Neural progenitor cell (in vitro differentiated cells): ENCODE data around the gene SLC35B1. TPM values are rescaled to one million over a fixed set of nuclear protein-coding genes. Genes with fewer than 3 reads are reported as not detected.

Source experiments
- DNase-seq: peaks from one replicate; pipeline ENCODE4 v3.0.0-alpha.2; 2016; ENCODE audit warnings: low spot score
- H2AFZ ChIP-seq: fragments of 200-600 bp; sonication (generic); replicated peaks from 2 replicates; pipeline ENCODE4 v1.6.1; 2016; ENCODE audit warnings: antibody characterized with exemption
- H3F3A ChIP-seq: fragments of 200-600 bp; sonication (generic); 2 replicates; pipeline ENCODE4 v1.6.1; 2016; ENCODE audit warnings: antibody characterized with exemption, low read depth
- H3K27ac ChIP-seq: fragments of 200-600 bp; sonication (generic); 2 replicates; pipeline ENCODE4 v1.5.1; 2016; ENCODE audit warnings: mild to moderate bottlenecking
- H3K27me3 ChIP-seq: fragments of 200-600 bp; sonication (generic); 2 replicates; pipeline ENCODE4 v1.6.1; 2016; ENCODE audit warnings: mild to moderate bottlenecking, moderate library complexity
- H3K36me3 ChIP-seq: fragments of 200-600 bp; sonication (generic); 2 replicates; pipeline ENCODE4 v1.5.1; 2016
- H3K4me1 ChIP-seq: fragments of 200-600 bp; sonication (generic); 2 replicates; pipeline ENCODE4 v1.6.1; 2016; ENCODE audit warnings: mixed run types
- H3K4me2 ChIP-seq: fragments of 200-600 bp; sonication (generic); 2 replicates; pipeline ENCODE4 v1.6.1; 2016
- H3K4me3 ChIP-seq: fragments of 200-600 bp; sonication (generic); 2 replicates; pipeline ENCODE4 v1.5.1; 2016
- H3K79me2 ChIP-seq: fragments of 200-600 bp; sonication (generic); 2 replicates; pipeline ENCODE4 v1.6.1; 2016; ENCODE audit warnings: low read depth
- H3K9ac ChIP-seq: fragments of 200-600 bp; sonication (generic); 2 replicates; pipeline ENCODE4 v1.6.1; 2016
- H3K9me3 ChIP-seq: fragments of 200-600 bp; sonication (generic); 2 replicates; pipeline ENCODE4 v1.5.1; 2016; ENCODE audit warnings: low read depth
- H4K20me1 ChIP-seq: fragments of 200-600 bp; sonication (generic); 2 replicates; pipeline ENCODE4 v1.6.1; 2016; ENCODE audit warnings: low read depth
- H3K27ac Mint-ChIP-seq: 3 replicates; pipeline ENCODE4 v1.8.0; 2021; ENCODE audit warnings: mixed read lengths
- H3K27me3 Mint-ChIP-seq: 2 replicates; pipeline ENCODE4 v1.8.0; 2022; ENCODE audit warnings: low read depth, mild to moderate bottlenecking, inconsistent platforms, moderate library complexity, mixed read lengths; ENCODE audit not compliant: insufficient read depth
- H3K36me3 Mint-ChIP-seq: 3 replicates; pipeline ENCODE4 v1.8.0; 2021; ENCODE audit warnings: mixed read lengths
- H3K4me1 Mint-ChIP-seq: 3 replicates; pipeline ENCODE4 v1.8.0; 2021; ENCODE audit warnings: mixed read lengths
- H3K4me3 Mint-ChIP-seq: 3 replicates; pipeline ENCODE4 v1.8.0; 2021; ENCODE audit warnings: mild to moderate bottlenecking, moderate library complexity, mixed read lengths
- H3K9me3 Mint-ChIP-seq: 3 replicates; pipeline ENCODE4 v1.8.0; 2020; ENCODE audit warnings: mixed read lengths
- EZH2 ChIP-seq: fragments of 200-600 bp; sonication (generic); IDR thresholded peaks from 2 replicates; pipeline ENCODE4 v1.6.1; 2017; ENCODE audit warnings: antibody characterized with exemption, mild to moderate bottlenecking, moderate library complexity
- EZH2phosphoT487 ChIP-seq: fragments of 200-600 bp; sonication (generic); IDR thresholded peaks from 2 replicates; pipeline ENCODE4 v1.6.1; 2017; ENCODE audit warnings: antibody characterized with exemption
- total RNA-seq: library from RNA; depleted of rRNA; stranded (reverse); fragments of >200 nt; gene quantifications from 2 replicates; pipeline ENCODE4 v1.2.3, GENCODE V29; 2015; ENCODE audit warnings: low replicate concordance
- TF ChIP-seq, protein P1 (sequence below): fragments of 200-600 bp; sonication (generic); IDR thresholded peaks from 2 replicates; pipeline ENCODE4 v1.5.1; 2017; ENCODE audit warnings: antibody characterized with exemption, mild to moderate bottlenecking

SLC35B1 gene, protein sequence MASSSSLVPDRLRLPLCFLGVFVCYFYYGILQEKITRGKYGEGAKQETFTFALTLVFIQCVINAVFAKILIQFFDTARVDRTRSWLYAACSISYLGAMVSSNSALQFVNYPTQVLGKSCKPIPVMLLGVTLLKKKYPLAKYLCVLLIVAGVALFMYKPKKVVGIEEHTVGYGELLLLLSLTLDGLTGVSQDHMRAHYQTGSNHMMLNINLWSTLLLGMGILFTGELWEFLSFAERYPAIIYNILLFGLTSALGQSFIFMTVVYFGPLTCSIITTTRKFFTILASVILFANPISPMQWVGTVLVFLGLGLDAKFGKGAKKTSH
- 52.7 and 62.1 TPM in 2 replicates for total RNA-seq

DNA sequence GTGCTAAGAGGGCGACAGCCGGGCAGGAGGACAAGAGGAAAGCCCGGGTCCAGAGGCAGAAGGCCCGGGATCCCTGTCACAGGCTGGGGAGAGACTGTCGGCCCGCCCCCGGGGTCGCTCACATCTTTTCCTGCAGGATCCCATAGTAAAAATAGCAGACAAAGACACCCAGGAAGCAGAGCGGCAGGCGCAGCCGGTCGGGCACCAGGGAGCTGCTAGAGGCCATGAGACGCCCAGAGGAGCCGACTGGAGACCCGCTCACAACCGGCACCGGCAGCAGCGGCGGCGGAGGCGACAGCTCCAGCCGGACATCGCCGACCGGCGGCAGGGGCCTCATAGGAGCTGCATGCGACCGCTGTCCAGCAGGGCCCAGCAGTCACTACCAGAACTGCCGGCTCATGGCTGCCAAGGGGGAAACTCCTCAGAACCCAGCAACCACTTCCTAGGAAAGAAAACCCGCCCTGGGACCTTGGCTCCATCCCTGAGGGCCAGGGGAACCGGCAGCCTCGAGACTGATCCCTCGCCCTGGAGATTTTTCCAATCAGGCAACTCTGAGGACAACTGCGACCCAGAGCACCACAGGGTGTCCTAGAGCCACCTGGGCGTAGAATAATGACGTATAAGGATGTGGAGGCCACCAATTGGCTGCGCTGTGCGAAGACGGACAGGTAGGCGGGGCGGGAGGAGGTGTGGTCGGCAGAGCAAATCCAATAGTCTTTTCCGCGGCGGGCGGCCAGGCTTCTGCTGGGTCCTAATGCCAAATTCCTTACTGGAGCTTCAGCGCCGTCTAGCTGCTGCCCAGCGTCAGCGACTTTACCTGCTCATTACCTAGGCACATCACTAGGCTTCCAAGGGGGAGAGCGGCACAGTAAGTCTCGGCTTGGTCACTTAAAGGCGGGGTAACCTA, at the start of gene SLC35B1:
SLC35B1 (minus strand) TSS at position 357 of the 907 bp plus-strand sequence; CDS start at position 226, 131 bp downstream.
- H3K27me3 Mint-ChIP-seq = peaks cover 4% of the 10 kb centered on the region
- H3F3A ChIP-seq = peaks cover 22% of the 10 kb centered on the region
- H3K4me1 Mint-ChIP-seq = peaks cover 23% of the 10 kb centered on the region
- H3K27ac ChIP-seq = peak within 1 kb of the TSS; percentile 97
- peak within 1 kb of the TSS; percentile 97 for H3K4me2 ChIP-seq
- H3K36me3 ChIP-seq = no peaks in the 10 kb centered on the region
- no peaks in the 10 kb centered on the region for H3K9me3 Mint-ChIP-seq
- H3K27ac Mint-ChIP-seq = peak within 1 kb of the TSS; percentile 99
- peaks cover 4% of the 10 kb centered on the region for H3K36me3 Mint-ChIP-seq
- H3K79me2 ChIP-seq = peaks cover 16% of the 10 kb centered on the region
- H3K4me1 ChIP-seq = peaks cover 7% of the 10 kb centered on the region
- peak; percentile 99 for DNase-seq
- peak within 1 kb of the TSS; percentile 64 for H2AFZ ChIP-seq
- H4K20me1 ChIP-seq = no peaks in the 10 kb centered on the region
- H3K4me3 Mint-ChIP-seq = peak within 1 kb of the TSS; percentile 92
- TF ChIP-seq, protein P1, sequence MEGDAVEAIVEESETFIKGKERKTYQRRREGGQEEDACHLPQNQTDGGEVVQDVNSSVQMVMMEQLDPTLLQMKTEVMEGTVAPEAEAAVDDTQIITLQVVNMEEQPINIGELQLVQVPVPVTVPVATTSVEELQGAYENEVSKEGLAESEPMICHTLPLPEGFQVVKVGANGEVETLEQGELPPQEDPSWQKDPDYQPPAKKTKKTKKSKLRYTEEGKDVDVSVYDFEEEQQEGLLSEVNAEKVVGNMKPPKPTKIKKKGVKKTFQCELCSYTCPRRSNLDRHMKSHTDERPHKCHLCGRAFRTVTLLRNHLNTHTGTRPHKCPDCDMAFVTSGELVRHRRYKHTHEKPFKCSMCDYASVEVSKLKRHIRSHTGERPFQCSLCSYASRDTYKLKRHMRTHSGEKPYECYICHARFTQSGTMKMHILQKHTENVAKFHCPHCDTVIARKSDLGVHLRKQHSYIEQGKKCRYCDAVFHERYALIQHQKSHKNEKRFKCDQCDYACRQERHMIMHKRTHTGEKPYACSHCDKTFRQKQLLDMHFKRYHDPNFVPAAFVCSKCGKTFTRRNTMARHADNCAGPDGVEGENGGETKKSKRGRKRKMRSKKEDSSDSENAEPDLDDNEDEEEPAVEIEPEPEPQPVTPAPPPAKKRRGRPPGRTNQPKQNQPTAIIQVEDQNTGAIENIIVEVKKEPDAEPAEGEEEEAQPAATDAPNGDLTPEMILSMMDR = peak; percentile 81
- no peak for TF ChIP-seq EZH2phosphoT487
- peak within 1 kb of the TSS; percentile 97 for H3K9ac ChIP-seq
- H3K9me3 ChIP-seq = no peaks in the 10 kb centered on the region
- no peaks in the 10 kb centered on the region for H3K27me3 ChIP-seq
- peak within 1 kb of the TSS; percentile 84 for H3K4me3 ChIP-seq

DNA sequence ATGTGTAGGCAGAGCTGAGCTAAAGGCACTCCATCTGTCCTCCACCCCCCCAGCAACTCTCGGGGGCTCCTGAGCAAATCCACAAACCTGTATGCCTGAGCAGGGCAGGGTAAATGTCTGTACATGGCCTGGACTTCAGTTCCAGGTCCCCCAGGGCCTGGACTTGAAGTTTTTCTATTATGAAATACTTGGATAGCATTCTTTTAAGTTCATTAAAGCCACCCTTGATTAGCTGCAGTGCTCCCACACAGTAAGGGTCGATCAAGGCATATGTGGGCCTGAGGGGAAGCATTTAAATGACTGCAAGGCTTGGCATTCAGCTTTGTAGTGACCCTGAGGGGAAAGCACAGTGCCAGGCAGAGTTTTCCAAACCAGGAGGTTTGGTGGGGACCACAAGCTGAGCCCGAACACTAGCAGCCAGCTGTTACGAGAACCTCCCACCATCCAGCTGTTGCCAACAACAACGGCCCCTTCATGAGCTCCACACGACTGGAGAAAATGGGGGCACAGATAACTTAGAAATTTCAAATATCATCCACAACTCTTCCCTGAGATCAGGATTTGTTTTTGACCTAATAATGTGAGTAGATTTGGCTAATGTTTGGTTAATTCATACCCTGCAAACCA, 49.5 kb upstream of the SLC35B1 start:
- Mint-ChIP-seq H3K36me3 (peaks cover 3% of the 10 kb centered on the region), H3K4me3 (no peak overlapping the region), H3K4me1 (peaks cover 26% of the 10 kb centered on the region)

DNA sequence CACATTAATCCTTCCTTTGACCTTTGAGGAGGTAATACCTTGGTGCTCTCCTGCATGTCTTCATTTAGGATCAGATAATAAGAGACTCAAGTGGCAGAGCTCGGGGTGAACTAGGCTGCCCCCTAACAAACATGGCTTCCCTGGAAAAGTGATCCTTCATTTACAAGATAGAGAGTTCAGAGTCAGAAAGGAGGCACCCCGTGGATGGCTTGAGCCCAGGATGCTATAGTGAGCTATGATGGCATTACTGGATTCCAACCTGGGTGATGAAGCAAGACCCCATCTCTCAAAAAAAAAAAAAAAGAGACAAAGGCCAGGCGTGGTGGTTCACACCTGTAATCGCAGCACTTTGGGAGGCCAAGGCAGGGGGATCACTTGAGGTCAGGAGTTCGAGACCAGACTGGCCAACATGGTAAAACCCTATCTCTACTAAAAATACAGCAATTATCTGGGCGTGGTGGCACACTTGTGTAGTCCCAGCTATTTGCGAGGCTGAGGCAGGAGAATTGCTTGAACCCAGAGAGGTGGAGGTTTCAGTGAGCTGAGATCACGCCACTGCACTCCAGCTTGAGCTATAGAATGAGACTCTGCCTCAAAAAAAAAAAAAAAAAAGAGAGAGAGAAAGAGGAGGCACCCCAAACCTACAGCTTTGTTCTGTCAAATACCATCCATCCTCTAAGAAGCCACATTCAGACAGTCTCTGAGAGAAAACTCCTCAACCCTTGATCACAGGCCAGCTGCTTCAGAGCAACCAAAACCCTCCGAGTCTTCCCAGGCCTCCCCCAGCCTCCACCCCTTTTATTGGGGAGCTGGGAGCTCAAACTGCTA, 48.8 kb upstream of the SLC35B1 start:
- DNase-seq = no peak
- Mint-ChIP-seq H3K36me3 (peaks cover 3% of the 10 kb centered on the region), H3K4me3 (no peak overlapping the region), H3K27ac (no peak overlapping the region), H3K9me3 (no peaks in the 10 kb centered on the region), H3K27me3 (no peaks in the 10 kb centered on the region), H3K4me1 (peaks cover 22% of the 10 kb centered on the region)
- H3F3A ChIP-seq = no peaks in the 10 kb centered on the region
- no peak overlapping the region for H3K4me3 ChIP-seq
- peaks cover 81% of the 10 kb centered on the region for H4K20me1 ChIP-seq
- H3K9me3 ChIP-seq = no peaks in the 10 kb centered on the region
- H3K9ac ChIP-seq = no peak overlapping the region
- H3K36me3 ChIP-seq = no peaks in the 10 kb centered on the region
- H3K4me2 ChIP-seq = no peak overlapping the region
- H2AFZ ChIP-seq = no peak overlapping the region
- peaks cover 6% of the 10 kb centered on the region for H3K4me1 ChIP-seq
- TF ChIP-seq EZH2phosphoT487 (no peak), EZH2 (no peak)
- TF ChIP-seq, protein P1 = no peak
- no peaks in the 10 kb centered on the region for H3K27me3 ChIP-seq
- no peak overlapping the region for H3K27ac ChIP-seq
- H3K79me2 ChIP-seq = peaks cover 100% of the 10 kb centered on the region

More for the DNA sequence above, 49.5 kb upstream of the SLC35B1 start:
- Mint-ChIP-seq H3K9me3 (no peaks in the 10 kb centered on the region), H3K27me3 (no peaks in the 10 kb centered on the region), H3K27ac (no peak overlapping the region)
- Histone ChIP-seq H3K36me3 (no peaks in the 10 kb centered on the region), H4K20me1 (peaks cover 89% of the 10 kb centered on the region), H3K4me3 (no peak overlapping the region), H3K79me2 (peaks cover 100% of the 10 kb centered on the region), H3F3A (no peaks in the 10 kb centered on the region), H3K4me1 (peaks cover 7% of the 10 kb centered on the region), H2AFZ (no peak overlapping the region), H3K27me3 (no peaks in the 10 kb centered on the region), H3K9me3 (no peaks in the 10 kb centered on the region), H3K9ac (no peak overlapping the region), H3K27ac (no peak overlapping the region), H3K4me2 (no peak overlapping the region)
- no peak for DNase-seq
- TF ChIP-seq EZH2 (no peak), EZH2phosphoT487 (no peak)
- TF ChIP-seq, protein P1 = no peak
